Spleen (tissue), 11 donors: Measurements from ENCODE around the gene MAG. TPM values are rescaled to one million over a fixed set of nuclear protein-coding genes. Genes with fewer than 3 reads are reported as not detected.

Experiments used
- DNase-seq: peaks from one replicate; pipeline ENCODE4 v3.0.0-alpha.2; 2020
- H3K27ac ChIP-seq, 8 donors: fragments of 200-600 bp; sonication (generic) in 7 of 8; 1 replicate in 4 of 8; 2 replicates in 4 of 8; pipeline versions ENCODE4 v1.5.0 to v1.8.0; 2016 to 2021; ENCODE audit warnings: inconsistent platforms in 4 of 8, mild to moderate bottlenecking in 4 of 8, moderate library complexity in 1 of 8
- H3K27me3 ChIP-seq, 7 donors: fragments of 200-600 bp; sonication (generic) in 6 of 7; replicated peaks in 1 of 7; 1 replicate in 4 of 7; 2 replicates in 3 of 7; pipeline versions ENCODE4 v1.5.0 to v1.8.0; 2016 to 2021; ENCODE audit warnings: inconsistent platforms in 3 of 7, mild to moderate bottlenecking in 1 of 7
- H3K36me3 ChIP-seq, 6 donors: fragments of 200-600 bp; sonication (generic) in 5 of 6; 1 replicate in 4 of 6; 2 replicates in 2 of 6; pipeline versions ENCODE4 v1.5.0 to v1.8.0; 2016 to 2021; ENCODE audit warnings: inconsistent platforms in 2 of 6
- H3K4me1 ChIP-seq, 6 donors: fragments of 200-600 bp; sonication (generic) in 5 of 6; 1 replicate in 3 of 6; 2 replicates in 3 of 6; pipeline versions ENCODE4 v1.5.0 to v1.8.0; 2016 to 2021; ENCODE audit warnings: inconsistent platforms in 3 of 6
- H3K4me3 ChIP-seq, 8 donors: fragments of 200-600 bp; sonication (generic) in 7 of 8; 1 replicate in 4 of 8; 2 replicates in 4 of 8; pipeline versions ENCODE4 v1.5.0 to v1.8.0; 2016 to 2021; ENCODE audit warnings: inconsistent platforms in 4 of 8, mild to moderate bottlenecking in 4 of 8, moderate library complexity in 2 of 8
- H3K9me3 ChIP-seq, 8 donors: fragments of 200-600 bp; sonication (generic) in 7 of 8; 1 replicate in 4 of 8; 2 replicates in 4 of 8; pipeline versions ENCODE4 v1.5.0 to v1.8.0; 2016 to 2021; ENCODE audit warnings: inconsistent platforms in 4 of 8
- POLR2A ChIP-seq, 3 donors: fragments of 450-650 bp; IDR thresholded peaks; one replicate each; pipeline ENCODE4 v1.5.1; 2017; ENCODE audit warnings: antibody characterized with exemption in 3 of 3, mild to moderate bottlenecking in 1 of 3
- POLR2AphosphoS5 ChIP-seq, 3 donors: sonication (generic); formaldehyde crosslinking; IDR thresholded peaks; one replicate each; pipeline ENCODE4 v1.5.1; 2017; ENCODE audit warnings: antibody characterized with exemption in 3 of 3
- WGBS, 5 donors: extraction: QIAGEN DNeasy Blood & Tissue Kit in 3 of 5; methylation state at CpG; one replicate each; pipeline versions ENCODE4 v1.1.5 to v1.1.7; 2013 to 2018; 5-methylcytosine and 5-hydroxymethylcytosine counted together
- intact Hi-C: fragments of 100-400 bp; cut with DNase I; formaldehyde crosslinking; loops from one replicate; pipeline ENCODE4 v1.15.0; 2023; ENCODE audit warnings: low total_unique reads
- polyA plus RNA-seq, 3 donors: library from polyadenylated mRNA; stranded (reverse); fragments of 200-250 nt; gene quantifications; one replicate each; pipeline ENCODE4 v1.2.1, GENCODE V29; 2013
- total RNA-seq, 7 donors: library from RNA; depleted of rRNA in 3 of 7; stranded (reverse); fragments of >200 nt in 3 of 7; fragmentation: NEBNext Ultra II Directional in 4 of 7; extraction: Animal tissue kit (Norgen Biotek cat#: 25700) in 4 of 7; gene quantifications; one replicate each; pipeline versions ENCODE4 v1.1.0 to v1.2.1, GENCODE V29; 2016 to 2021
- TF ChIP-seq, protein P1 (sequence below), 11 experiments: fragments of 200-600 bp in 7 of 11; fragments of 450-650 bp in 4 of 11; sonication (generic) in 4 of 11; IDR thresholded peaks in 8 of 11; conservative IDR thresholded peaks in 3 of 11; 1 replicate in 7 of 11; 2 replicates in 4 of 11; pipeline versions ENCODE4 v1.4.0 to v1.8.0; 2016 to 2021; ENCODE audit warnings: antibody characterized with exemption in 11 of 11, inconsistent platforms in 4 of 11, mild to moderate bottlenecking in 1 of 11
- donor health status: healthy with polysubstance abuse.
- donor health status: DM: no; HTN: no; CAD: no; lungs with moderate emphysema.
- donor health status: DM: no; HTN: no; CAD: no.
- donor health status: Bipolar disorder and iron deficiency.
- donor health status: healthy.
- donor health status: DM: no; HTN: no; CAD: no.
- donor health status: DM: yes; HTN: yes; CAD: no.

MAG gene
- total and polyA plus RNA-seq, 10 donors: 0.07 to 55.2 (median 0.38) TPM; not detected in 2

DNA sequence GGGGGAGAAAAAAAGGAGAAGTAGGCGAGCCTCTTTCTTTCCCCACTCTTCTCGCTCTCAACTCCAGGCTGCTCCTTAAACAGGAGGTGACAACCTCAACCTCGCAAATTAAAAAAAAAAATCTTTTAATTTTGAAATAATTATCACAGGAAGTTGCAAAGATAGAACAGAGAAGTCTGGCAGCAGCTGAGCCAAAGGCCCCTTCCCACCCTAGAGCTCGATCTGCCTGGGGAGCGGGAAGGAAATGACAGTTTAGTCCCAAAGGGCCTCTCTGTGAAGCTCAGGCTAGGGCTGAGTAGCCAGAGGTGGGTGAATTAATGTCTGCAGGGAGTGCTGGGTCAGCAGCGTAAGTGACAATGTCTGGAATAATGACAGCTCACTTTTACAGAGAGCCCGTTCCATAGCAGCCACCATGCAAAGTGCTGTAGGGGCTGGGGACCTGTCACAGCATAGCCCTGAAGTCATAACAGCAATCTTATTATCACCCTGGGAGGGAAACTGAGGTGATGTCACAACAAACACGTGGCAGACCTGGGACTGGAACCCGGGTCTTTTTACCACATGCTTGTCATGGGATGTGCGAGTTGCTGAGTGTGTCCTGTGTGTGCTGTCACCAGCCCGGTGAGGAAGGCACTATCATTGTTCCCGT is 28.2 kb downstream of the MAG start:
- peak overlapping the region; percentile 27 to 84 (median 77) for H3K27ac ChIP-seq
- peak overlapping the region in 1 of 8 donors; percentile 16 for H3K4me3 ChIP-seq
- peaks cover 0 to 9% (median 2%) of the 10 kb centered on the region in 8 donors for H3K9me3 ChIP-seq
- intact Hi-C loops: no loop called here
- peak in 1 of 3 donors; percentile 23 for TF ChIP-seq POLR2AphosphoS5 (IDR thresholded peaks at IDR 0.05)
- TF ChIP-seq, protein P1, sequence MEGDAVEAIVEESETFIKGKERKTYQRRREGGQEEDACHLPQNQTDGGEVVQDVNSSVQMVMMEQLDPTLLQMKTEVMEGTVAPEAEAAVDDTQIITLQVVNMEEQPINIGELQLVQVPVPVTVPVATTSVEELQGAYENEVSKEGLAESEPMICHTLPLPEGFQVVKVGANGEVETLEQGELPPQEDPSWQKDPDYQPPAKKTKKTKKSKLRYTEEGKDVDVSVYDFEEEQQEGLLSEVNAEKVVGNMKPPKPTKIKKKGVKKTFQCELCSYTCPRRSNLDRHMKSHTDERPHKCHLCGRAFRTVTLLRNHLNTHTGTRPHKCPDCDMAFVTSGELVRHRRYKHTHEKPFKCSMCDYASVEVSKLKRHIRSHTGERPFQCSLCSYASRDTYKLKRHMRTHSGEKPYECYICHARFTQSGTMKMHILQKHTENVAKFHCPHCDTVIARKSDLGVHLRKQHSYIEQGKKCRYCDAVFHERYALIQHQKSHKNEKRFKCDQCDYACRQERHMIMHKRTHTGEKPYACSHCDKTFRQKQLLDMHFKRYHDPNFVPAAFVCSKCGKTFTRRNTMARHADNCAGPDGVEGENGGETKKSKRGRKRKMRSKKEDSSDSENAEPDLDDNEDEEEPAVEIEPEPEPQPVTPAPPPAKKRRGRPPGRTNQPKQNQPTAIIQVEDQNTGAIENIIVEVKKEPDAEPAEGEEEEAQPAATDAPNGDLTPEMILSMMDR (IDR thresholded peaks at IDR 0.05 in 8 of 11, conservative IDR thresholded peaks at IDR 0.05 in 3 of 11): no peak
- no peak for TF ChIP-seq POLR2A (IDR thresholded peaks at IDR 0.05)
- H3K27me3 ChIP-seq: no peaks in the 10 kb centered on the region
- peaks cover 24 to 99% (median 63%) of the 10 kb centered on the region in 6 donors for H3K4me1 ChIP-seq
- H3K36me3 ChIP-seq: no peaks in the 10 kb centered on the region
- no peak for DNase-seq
- 21 to 31% (median 30%) methylated on average over 11 to 12 of the region's 12 CpGs for WGBS, 5 donors

DNA sequence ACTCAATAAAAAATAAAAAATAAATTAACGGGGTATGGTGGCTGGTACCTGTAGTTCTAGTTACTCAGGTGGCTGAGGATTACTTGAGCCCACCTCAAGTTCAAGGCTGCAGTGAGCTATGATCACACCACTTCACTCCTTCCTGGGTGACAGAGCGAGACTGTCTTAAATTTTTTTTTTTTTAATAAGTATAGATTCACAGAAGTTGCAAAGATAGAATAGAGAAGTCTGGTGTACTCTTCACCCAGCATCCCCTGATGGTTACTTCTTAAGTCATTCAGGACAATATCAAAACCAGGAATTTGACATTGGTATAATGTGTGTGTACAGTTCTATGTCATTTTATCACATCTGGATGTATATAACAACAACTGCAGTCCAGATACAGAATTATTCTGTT is 29.3 kb downstream of the MAG start:
- H3K27ac ChIP-seq: peak overlapping the region in 7 of 8 donors; percentile 55 to 84 (median 82)
- intact Hi-C loops: no loop called here
- no peak overlapping the region for H3K4me3 ChIP-seq
- peaks cover 24 to 88% (median 63%) of the 10 kb centered on the region in 6 donors for H3K4me1 ChIP-seq
- TF ChIP-seq POLR2A (IDR thresholded peaks at IDR 0.05) (no peak), POLR2AphosphoS5 (IDR thresholded peaks at IDR 0.05) (no peak)
- TF ChIP-seq, protein P1 (IDR thresholded peaks at IDR 0.05 in 8 of 11, conservative IDR thresholded peaks at IDR 0.05 in 3 of 11): no peak
- no peaks in the 10 kb centered on the region for H3K27me3 ChIP-seq
- WGBS, 5 donors: 70 to 86% (median 75%) methylated on average over 2 of the region's 2 CpGs
- H3K9me3 ChIP-seq: peaks cover 0 to 9% (median 2%) of the 10 kb centered on the region in 8 donors
- no peak for DNase-seq
- no peaks in the 10 kb centered on the region for H3K36me3 ChIP-seq

DNA sequence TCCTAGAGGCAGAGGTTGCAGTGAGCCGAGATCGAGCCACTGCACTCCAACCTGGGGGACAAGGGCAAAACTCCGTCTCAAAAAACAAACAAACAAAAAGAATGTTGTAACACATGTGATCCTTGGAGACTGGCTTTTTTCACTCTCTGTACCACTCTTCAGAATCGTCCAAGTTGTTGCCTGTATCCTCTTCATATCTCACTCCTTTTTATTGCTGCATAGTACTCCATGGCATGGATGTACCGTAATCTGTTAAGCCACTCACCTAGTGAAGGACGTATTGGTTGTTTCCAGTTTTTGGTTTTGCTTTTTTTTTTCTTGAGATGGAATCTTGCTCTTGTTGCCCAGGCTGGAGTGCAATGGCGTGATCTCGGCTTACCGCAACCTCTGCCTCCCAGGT is 30.1 kb downstream of the MAG start:
- Histone ChIP-seq H3K27ac (peak overlapping the region in 2 of 8 donors; percentile 47 to 82), H3K4me3 (no peak overlapping the region), H3K27me3 (no peaks in the 10 kb centered on the region), H3K4me1 (peaks cover 24 to 81% (median 62%) of the 10 kb centered on the region in 6 donors), H3K36me3 (no peaks in the 10 kb centered on the region), H3K9me3 (peaks cover 0 to 9% (median 2%) of the 10 kb centered on the region in 8 donors)
- DNase-seq: no peak
- 95 to 98% (median 96%) methylated on average over 9 of the region's 9 CpGs for WGBS, 5 donors
- TF ChIP-seq POLR2AphosphoS5 (IDR thresholded peaks at IDR 0.05) (no peak), POLR2A (IDR thresholded peaks at IDR 0.05) (no peak)
- TF ChIP-seq, protein P1 (IDR thresholded peaks at IDR 0.05 in 8 of 11, conservative IDR thresholded peaks at IDR 0.05 in 3 of 11): no peak
- intact Hi-C loops: no loop called here

DNA sequence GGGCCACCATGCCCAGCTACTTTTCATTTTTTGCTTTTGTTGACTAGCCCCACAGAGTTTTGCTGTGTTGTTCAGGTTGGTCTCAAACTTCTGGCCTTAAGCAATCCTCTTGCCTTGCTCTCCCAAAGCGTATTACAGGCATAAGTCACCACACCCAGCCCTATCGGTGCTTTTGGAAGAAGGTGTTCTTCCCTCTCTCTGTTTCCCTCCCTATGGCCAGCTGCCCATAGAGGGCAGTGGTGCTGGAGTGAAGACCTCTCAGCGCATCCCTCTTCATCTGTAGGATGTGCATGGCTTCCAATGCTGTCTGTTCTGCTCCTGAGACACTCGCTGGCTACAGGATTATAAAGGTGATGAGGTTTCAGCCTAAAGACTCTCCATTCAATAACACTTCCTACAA is 35.7 kb downstream of the MAG start:
- DNase-seq: no peak
- 71 to 87% (median 86%) methylated on average over 4 of the region's 4 CpGs for WGBS, 5 donors
- Histone ChIP-seq H3K27me3 (peaks cover 0 to 13% (median 0%) of the 10 kb centered on the region in 7 donors), H3K4me3 (no peak overlapping the region), H3K4me1 (peaks cover 0 to 66% (median 21%) of the 10 kb centered on the region in 6 donors), H3K36me3 (peaks cover 0 to 3% (median 0%) of the 10 kb centered on the region in 6 donors), H3K9me3 (no peaks in the 10 kb centered on the region), H3K27ac (peak overlapping the region in 1 of 8 donors; percentile 87)
- intact Hi-C loops: no loop called here
- no peak for TF ChIP-seq POLR2A (IDR thresholded peaks at IDR 0.05)
- no peak for TF ChIP-seq POLR2AphosphoS5 (IDR thresholded peaks at IDR 0.05)
- TF ChIP-seq, protein P1 (IDR thresholded peaks at IDR 0.05 in 8 of 11, conservative IDR thresholded peaks at IDR 0.05 in 3 of 11): no peak
